Occipital lobe (tissue), 2 donors: ENCODE results near the gene TMEM86A. TPM values are rescaled to one million over a fixed set of nuclear protein-coding genes. Genes with fewer than 3 reads are reported as not detected.

Experiments
- DNase-seq: peaks from one replicate; lab custom pipeline; 2025; lab: John Stamatoyannopoulos, UW
- total RNA-seq: library from RNA; depleted of rRNA; stranded (reverse); fragments of >200 nt; gene quantifications from one replicate; pipeline ENCODE4 v1.2.3, GENCODE V29; 2014

Gene TMEM86A
- total RNA-seq, 1 donor from 2014 or later: 6.9 TPM

- no peak for DNase-seq
Observed at GRCh38 chr11:18754308-18754707, 55.7 kb downstream of the TMEM86A start.

Other genes starting within 250 kb of the TMEM86A start
- gene LDHAL6A, start 242.9 kb upstream of the TMEM86A start, total RNA-seq: 0.62 TPM
- 99.8 TPM for gene TSG101, start 171.8 kb upstream of the TMEM86A start, total RNA-seq
- gene UEVLD, start 110.0 kb upstream of the TMEM86A start, total RNA-seq: 27.8 TPM
- gene MISFA, start 99.0 kb upstream of the TMEM86A start, total RNA-seq: 0.62 TPM
- gene SPTY2D1, start 64.4 kb upstream of the TMEM86A start, total RNA-seq: 11.2 TPM
- 0.16 TPM for gene IGSF22, start 27.4 kb downstream of the TMEM86A start, total RNA-seq
- 27.5 TPM for gene PTPN5, start 93.0 kb downstream of the TMEM86A start, total RNA-seq
- not detected for gene MRGPRX1, start 240.6 kb downstream of the TMEM86A start, total RNA-seq